HUES6 (cell line): ENCODE data around the gene KATNB1.
A peak's percentile ranks its signal among the peaks of the same experiment; 100 is the strongest.
"Not testable (repeated sequence)": the region's sequence is repeated elsewhere in the genome, so short reads cannot be mapped to it uniquely, and the experiment has no call there.

ENCODE experiments used
- H3K27ac ChIP-seq: 2 replicates; pipeline ENCODE4 v1.7.0; 2013; ENCODE audit warnings: low read depth, mild to moderate bottlenecking, low read length, inconsistent platforms
- H3K27me3 ChIP-seq: 2 replicates; pipeline ENCODE4 v1.6.1; 2013; ENCODE audit warnings: low read length; ENCODE audit not compliant: control insufficient read depth, insufficient read depth
- H3K36me3 ChIP-seq: 2 replicates; pipeline ENCODE4 v1.6.1; 2013; ENCODE audit warnings: low read length; ENCODE audit not compliant: control insufficient read depth, insufficient read depth
- H3K4me1 ChIP-seq: 2 replicates; pipeline ENCODE4 v1.6.1; 2013; ENCODE audit warnings: low read length; ENCODE audit not compliant: control insufficient read depth, insufficient read depth
- H3K4me3 ChIP-seq: 2 replicates; pipeline ENCODE4 v1.5.1; 2013; ENCODE audit warnings: low read depth, low read length
- H3K9ac ChIP-seq: one replicate; pipeline ENCODE4 v1.6.1; 2013; ENCODE audit warnings: mild to moderate bottlenecking, low read length
- H3K9me3 ChIP-seq: 2 replicates; pipeline ENCODE4 v1.6.1; 2013; ENCODE audit warnings: low read depth, low read length; ENCODE audit not compliant: control insufficient read depth, insufficient read depth

Gene KATNB1

DNA sequence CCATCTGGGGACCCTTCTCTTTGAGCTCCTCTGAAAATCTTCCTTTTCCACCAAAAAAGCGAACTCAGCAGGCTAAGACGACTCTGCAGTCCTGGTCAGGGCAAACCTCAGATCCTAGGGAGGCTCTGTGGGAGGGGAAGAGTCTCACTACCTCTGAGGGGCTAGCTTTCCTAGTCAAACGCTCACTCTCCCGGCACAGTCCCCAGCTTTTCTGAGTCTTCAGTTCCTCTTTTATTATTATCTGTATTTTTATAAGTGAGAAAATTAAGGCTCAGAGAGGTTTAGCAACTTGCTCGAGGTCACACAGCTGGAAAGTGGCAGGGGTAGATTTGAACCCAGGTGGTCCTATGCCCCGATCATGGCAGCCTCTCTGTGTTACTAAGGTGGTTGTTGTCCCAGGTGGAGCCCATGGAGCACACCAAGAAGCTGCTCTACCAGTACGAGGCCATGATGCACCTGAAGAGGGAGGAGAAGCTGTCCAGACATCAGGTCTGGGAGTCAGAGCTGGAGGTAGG lies 9.1 kb upstream of the KATNB1 start:
- Histone ChIP-seq H3K9me3 (no peaks in the 10 kb centered on the region), H3K27me3 (no peaks in the 10 kb centered on the region), H3K9ac (no peak overlapping the region), H3K36me3 (no peaks in the 10 kb centered on the region), H3K4me1 (peaks cover 4% of the 10 kb centered on the region; the same call in 1 of the 2 replicates), H3K27ac (no peak overlapping the region), H3K4me3 (no peak overlapping the region)

DNA sequence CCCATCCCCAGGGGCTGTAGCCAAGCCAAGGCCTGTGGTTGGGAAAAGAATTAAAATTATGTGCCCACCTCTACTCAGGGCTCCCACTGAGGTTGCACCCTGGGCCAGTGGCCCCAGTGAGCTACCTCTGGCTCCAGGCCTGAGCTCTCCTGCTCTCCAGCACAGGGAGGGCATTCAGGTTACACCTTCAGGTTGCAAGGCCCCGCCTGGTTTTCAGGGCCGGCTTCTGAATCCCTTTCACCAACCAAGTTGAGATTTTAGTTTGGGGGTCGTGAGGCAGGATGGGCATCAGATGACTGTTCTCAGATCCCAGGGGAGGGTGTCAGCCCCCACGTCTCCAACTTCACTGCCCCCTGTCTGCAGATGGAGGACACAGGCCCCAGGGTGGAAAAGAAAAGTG lies 8.0 kb upstream of the KATNB1 start:
- no peaks in the 10 kb centered on the region for H3K9me3 ChIP-seq
- H3K4me3 ChIP-seq, result no peak overlapping the region
- H3K27ac ChIP-seq, result no peak overlapping the region
- H3K27me3 ChIP-seq, result no peaks in the 10 kb centered on the region
- peaks cover 4% of the 10 kb centered on the region; the same call in 1 of the 2 replicates for H3K4me1 ChIP-seq
- no peaks in the 10 kb centered on the region for H3K36me3 ChIP-seq
- no peak overlapping the region for H3K9ac ChIP-seq

DNA sequence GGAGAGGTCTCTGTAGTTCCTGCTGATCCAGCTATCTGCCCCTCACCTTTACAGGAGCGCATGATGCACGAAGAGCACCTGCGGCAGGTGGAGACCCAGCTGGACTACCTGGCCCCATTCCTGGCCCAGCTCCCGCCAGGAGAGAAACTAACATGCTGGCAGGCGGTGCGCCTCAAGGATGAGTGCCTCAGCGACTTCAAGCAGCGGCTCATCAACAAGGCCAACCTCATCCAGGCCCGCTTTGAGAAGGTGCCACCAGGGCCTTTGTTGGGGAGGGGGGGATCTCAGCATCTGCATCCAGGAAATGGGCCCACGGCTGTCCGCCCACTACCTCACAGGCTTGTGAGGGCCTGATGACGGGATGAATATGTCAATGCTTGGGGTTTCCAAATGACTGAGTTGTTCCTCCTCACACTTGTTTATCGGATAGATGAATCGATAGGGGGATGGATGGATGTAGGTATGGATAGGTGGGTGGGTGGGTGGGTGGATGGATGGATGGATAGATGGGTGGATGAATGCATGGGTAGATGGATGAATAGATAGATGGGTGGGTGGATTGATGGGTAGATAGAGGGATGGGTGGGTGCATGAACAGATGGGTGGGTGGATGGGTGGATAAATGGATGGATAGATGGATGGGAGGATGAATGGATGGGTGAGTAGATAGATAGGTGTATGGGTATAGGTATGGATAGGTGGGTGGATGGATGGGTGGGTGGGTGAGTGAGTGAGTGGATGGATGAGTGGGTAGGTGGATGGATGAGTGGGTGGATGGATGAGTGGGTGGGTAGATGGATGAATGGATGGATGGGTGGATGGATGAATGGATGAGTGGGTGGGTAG lies 7.0 kb upstream of the KATNB1 start:
- no peaks in the 10 kb centered on the region for H3K27me3 ChIP-seq
- H3K4me1 ChIP-seq, result peaks cover 4% of the 10 kb centered on the region; the same call in 1 of the 2 replicates
- H3K36me3 ChIP-seq, result no peaks in the 10 kb centered on the region
- no peak overlapping the region for H3K9ac ChIP-seq
- H3K9me3 ChIP-seq, result peaks cover 4% of the 10 kb centered on the region; the same call in 1 of the 2 replicates
- no peak overlapping the region for H3K27ac ChIP-seq
- no peak overlapping the region for H3K4me3 ChIP-seq

DNA sequence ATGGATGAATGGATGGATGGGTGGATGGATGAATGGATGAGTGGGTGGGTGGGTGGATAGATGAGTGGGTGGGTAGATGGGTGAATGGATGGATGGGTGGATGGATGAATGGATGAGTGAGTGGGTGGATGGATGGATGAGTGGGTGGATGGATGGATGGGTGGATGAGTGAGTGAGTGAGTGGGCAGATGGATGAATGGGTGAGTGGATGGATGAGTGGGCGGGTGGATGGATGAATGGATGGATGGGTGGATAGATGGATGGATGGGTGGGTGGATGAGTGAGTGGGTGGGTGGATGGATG lies 6.4 kb upstream of the KATNB1 start:
- no peak overlapping the region for H3K27ac ChIP-seq

DNA sequence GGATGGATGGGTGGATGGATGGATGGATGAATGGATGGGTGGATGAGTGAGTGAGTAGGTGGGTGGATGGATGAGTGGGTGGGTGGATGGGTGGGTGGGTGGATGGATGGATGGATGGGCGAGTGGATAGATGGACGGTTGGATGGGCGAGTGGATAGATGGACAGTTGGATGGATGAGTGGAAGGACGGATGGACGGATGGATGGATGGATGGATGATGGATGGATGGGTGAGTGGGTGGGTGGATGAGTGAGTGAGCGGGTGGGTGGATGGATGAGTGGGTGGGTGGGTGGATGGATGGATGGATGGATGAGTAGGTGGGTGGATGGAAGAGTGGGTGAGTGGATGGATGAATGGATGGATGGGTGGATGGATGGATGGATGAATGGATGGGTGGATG lies 5.7 kb upstream of the KATNB1 start:
- not testable (repeated sequence) for H3K36me3 ChIP-seq, H3K27ac ChIP-seq, H3K9ac ChIP-seq, H3K4me3 ChIP-seq, H3K27me3 ChIP-seq, H3K9me3 ChIP-seq, H3K4me1 ChIP-seq

More for the DNA sequence above, 6.4 kb upstream of the KATNB1 start:
- no peaks in the 10 kb centered on the region for H3K36me3 ChIP-seq
- no peaks in the 10 kb centered on the region for H3K27me3 ChIP-seq
- H3K4me3 ChIP-seq, result no peak overlapping the region
- H3K9ac ChIP-seq, result no peak overlapping the region
- peaks cover 4% of the 10 kb centered on the region; the same call in 1 of the 2 replicates for H3K9me3 ChIP-seq
- peaks cover 4% of the 10 kb centered on the region; the same call in 1 of the 2 replicates for H3K4me1 ChIP-seq

DNA sequence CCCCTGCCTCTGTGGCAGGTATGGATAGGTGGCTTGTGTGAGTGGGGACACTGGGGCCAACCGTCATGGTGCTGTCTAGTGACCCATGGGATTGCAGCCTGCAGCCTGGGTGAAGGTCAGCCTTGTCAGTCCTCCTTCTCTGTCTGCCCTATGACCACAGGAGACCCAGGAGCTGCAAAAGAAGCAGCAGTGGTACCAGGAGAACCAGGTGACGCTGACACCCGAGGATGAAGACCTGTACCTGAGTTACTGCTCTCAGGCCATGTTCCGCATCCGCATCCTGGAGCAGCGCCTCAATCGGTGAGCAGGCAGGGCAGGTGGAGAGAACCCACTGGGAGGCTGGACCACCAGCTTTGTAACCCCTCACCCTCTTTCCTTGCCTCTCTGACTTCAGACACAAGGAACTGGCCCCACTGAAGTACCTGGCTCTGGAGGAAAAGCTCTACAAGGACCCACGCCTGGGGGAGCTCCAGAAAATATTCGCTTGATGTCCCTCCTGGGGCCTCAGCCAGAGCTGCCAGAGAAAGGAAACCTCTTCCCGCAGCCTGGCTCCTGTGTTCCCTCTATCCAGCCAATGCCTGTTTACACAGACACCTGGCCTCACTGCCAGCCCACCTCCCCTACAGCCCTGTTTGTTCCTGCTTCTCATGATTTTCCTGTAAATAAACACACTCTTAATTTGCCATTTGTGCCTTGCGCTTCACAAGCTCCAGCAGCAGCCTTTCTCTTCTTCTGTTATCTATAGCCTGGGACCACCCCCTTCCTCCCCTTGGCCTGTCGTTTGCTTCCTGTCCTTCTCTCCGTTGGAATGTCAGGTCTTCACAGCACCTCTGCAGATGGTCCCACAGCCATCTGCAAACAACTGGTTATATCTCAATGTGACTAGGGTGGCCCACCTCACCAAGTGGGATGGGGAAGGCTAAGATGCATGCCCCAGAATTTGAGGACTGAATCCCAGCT lies 4.5 kb upstream of the KATNB1 start:
- Histone ChIP-seq H3K4me1 (peaks cover 4% of the 10 kb centered on the region; the same call in 1 of the 2 replicates), H3K4me3 (no peak overlapping the region), H3K27ac (no peak overlapping the region), H3K9me3 (peaks cover 4% of the 10 kb centered on the region; the same call in 1 of the 2 replicates), H3K36me3 (no peaks in the 10 kb centered on the region), H3K9ac (no peak overlapping the region), H3K27me3 (no peaks in the 10 kb centered on the region)

DNA sequence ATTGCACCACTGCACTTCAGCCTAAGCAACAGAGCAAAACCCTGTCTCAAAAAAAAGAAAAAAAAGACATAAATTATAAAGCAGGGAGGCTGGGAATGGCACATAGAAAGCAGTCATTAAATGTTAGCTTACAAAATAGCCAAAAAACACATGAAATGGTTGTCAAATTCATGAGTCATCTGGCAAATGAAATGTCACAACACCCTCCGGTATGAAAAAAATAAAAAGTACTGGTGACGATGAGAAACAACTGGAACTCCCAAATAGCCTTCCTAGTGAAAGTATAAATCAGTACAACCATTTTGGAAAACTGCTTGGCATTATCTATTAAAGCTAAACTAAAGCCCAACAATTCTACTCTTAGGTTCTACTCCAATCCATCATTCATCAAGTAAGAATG lies 3.5 kb upstream of the KATNB1 start:
- H3K9me3 ChIP-seq, result peaks cover 4% of the 10 kb centered on the region; the same call in 1 of the 2 replicates
- H3K27me3 ChIP-seq, result no peaks in the 10 kb centered on the region
- peaks cover 13% of the 10 kb centered on the region for H3K4me1 ChIP-seq
- no peak overlapping the region for H3K9ac ChIP-seq
- H3K4me3 ChIP-seq, result no peak overlapping the region
- no peak overlapping the region for H3K27ac ChIP-seq
- H3K36me3 ChIP-seq, result no peaks in the 10 kb centered on the region

DNA sequence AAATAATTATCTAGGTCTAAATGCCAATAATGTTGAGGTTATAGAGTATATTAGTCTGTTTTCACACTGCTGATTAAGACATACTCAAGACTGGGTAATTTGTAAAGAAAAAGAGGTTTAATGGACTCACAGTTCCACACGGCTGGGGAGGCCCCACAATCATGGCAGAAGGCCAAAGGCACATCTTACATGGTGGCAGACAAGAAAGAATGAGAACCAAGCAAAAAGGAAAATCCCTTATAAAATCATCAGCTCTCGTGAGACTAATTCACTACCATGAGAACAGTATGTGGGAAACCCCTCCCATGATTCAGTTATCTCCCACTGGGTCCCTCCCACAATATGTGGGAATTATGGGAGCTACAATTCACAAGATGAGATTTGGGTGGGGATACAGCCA lies 2.9 kb upstream of the KATNB1 start:
- H3K27ac ChIP-seq, result no peak overlapping the region
- H3K27me3 ChIP-seq, result no peaks in the 10 kb centered on the region
- 0 out of 2 replicates have a peak, but pooled peaks cover 5% of the 10 kb centered on the region for H3K36me3 ChIP-seq

DNA sequence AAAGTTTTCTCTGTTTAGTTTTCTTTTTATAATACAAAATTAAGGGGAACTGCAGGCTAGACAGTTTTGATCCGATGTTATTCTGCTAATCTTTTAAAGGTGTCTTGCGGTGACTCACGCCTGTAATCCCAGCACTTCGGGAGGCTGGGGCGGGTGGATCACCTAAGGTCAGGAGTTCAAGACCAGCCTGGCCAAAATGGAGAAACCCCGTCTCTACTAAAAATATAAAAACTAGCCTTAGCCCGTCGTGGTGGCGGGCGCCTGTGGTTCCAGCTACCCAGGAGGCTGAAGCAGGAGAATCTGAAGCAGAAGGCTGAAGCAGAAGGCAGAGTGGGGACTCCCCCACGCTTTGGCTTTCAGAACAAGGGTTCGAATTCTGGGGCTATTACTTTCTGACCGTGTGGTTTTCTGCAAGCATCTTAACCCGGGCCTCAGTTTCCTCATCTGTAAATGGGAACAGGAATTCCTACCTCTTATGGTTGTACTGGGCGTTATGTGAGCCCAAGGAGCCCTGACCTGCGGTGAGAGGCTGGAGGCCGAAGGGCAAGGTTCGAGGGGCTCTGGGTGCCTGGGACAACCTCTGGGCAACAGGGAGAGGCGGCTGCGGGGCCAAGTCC lies 1.2 kb upstream of the KATNB1 start:
- peak overlapping the region; percentile 81 for H3K4me3 ChIP-seq
- H3K9ac ChIP-seq, result peak overlapping the region; percentile 93
- H3K4me1 ChIP-seq, result peaks cover 14% of the 10 kb centered on the region
- H3K9me3 ChIP-seq, result peaks cover 4% of the 10 kb centered on the region; the same call in 1 of the 2 replicates
- H3K36me3 ChIP-seq, result peaks cover 11% of the 10 kb centered on the region
- peak overlapping the region; percentile 91 for H3K27ac ChIP-seq
- no peaks in the 10 kb centered on the region for H3K27me3 ChIP-seq

More for the DNA sequence above, 2.9 kb upstream of the KATNB1 start:
- Histone ChIP-seq H3K9ac (no peak overlapping the region), H3K4me3 (no peak overlapping the region), H3K9me3 (peaks cover 4% of the 10 kb centered on the region; the same call in 1 of the 2 replicates), H3K4me1 (peaks cover 14% of the 10 kb centered on the region)

DNA sequence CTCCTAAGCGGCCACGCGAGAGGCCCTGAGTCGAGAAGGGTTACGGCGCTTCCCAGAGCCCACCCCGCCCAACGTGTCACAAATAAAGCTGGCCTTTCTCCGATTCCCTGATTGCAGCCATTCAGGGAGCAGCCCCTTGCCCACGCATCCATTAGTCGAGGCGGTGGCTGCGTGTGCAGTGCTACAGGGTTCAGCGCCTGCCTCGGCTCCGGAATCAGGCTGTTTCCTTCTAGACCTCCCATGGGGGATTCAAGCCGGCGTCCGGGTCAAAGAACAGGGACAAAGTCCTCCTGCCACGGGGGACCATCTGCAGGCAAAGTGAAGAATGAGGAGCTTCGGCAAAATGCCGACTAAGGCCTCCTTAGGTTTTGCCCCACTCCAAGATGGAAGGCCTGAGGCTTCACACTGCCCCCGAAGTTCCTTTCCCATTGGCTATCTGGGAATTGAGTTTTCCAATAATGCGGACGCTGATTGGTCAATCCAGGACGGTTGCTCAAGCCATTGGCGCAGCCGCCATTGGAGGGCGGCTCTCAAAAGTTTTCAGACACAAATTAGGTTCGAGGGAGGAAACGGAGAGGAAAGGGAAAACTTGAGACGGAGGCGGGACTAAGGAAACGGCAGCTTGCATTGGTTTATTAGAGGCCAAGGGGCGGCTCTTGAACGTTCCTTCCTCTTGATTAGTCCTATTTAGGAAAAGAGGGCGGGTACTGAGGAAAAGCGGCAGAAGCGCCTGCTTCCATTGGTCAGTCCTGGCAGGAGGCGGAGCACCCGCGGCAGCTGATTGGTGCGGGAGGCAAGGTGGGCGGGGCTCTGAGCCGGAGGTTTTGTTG lies 430 bp upstream of the KATNB1 start:
- peak overlapping the region; percentile 91 for H3K27ac ChIP-seq
- peaks cover 13% of the 10 kb centered on the region for H3K36me3 ChIP-seq
- H3K9ac ChIP-seq, result peak overlapping the region; percentile 93
- peaks cover 4% of the 10 kb centered on the region; the same call in 1 of the 2 replicates for H3K9me3 ChIP-seq
- H3K27me3 ChIP-seq, result no peaks in the 10 kb centered on the region
- peak overlapping the region; percentile 81 for H3K4me3 ChIP-seq
- peaks cover 14% of the 10 kb centered on the region for H3K4me1 ChIP-seq
